Nephron progenitor cell (in vitro differentiated cells): ENCODE measurements around the gene SLC25A41.
"Not testable (repeated sequence)": the region's sequence is repeated elsewhere in the genome, so short reads cannot be mapped to it uniquely, and the experiment has no call there.

Experiments used
- DNase-seq: peaks from one replicate; pipeline ENCODE4 v3.0.0; 2021
- H3K27ac Mint-ChIP-seq: 2 replicates; pipeline ENCODE4 v1.8.0; 2021; ENCODE audit warnings: mild to moderate bottlenecking, moderate library complexity, mixed read lengths
- H3K27me3 Mint-ChIP-seq: 2 replicates; pipeline ENCODE4 v1.8.0; 2021; ENCODE audit warnings: mild to moderate bottlenecking, low read depth, mixed read lengths; ENCODE audit not compliant: poor library complexity
- H3K36me3 Mint-ChIP-seq: 2 replicates; pipeline ENCODE4 v1.8.0; 2021; ENCODE audit warnings: low read depth, mixed read lengths
- H3K4me1 Mint-ChIP-seq: 2 replicates; pipeline ENCODE4 v1.8.0; 2021; ENCODE audit warnings: mixed read lengths
- H3K4me3 Mint-ChIP-seq: 2 replicates; pipeline ENCODE4 v1.8.0; 2021; ENCODE audit warnings: mild to moderate bottlenecking, moderate library complexity, mixed read lengths
- H3K9me3 Mint-ChIP-seq: 2 replicates; pipeline ENCODE4 v1.8.0; 2021; ENCODE audit warnings: mild to moderate bottlenecking, moderate library complexity, mixed read lengths
- TF ChIP-seq, protein P1 (sequence below): fragments of 200-600 bp; sonication (generic); IDR thresholded peaks from 2 replicates; pipeline ENCODE4 v1.5.0; 2021; ENCODE audit warnings: antibody characterized with exemption

The SLC25A41 gene

DNA sequence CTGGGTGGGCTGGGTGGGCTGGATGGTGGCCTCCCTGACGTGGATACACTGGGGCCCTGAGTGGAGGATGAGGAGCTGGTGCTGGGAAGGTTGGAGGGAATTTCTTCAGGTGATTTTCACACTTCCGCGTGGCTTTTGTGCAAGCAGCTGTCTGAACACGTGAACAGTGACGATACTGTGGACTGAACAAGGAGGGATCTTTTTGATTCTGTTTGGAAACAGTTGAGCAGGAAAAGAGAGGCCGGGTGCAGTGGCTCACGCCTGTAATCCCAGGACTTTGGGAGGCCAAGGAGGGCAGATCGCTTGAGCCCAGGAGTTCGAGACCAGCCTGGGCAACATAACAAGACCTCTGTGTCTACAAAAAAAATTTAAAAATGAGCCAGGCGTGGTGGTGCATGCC lies 31.5 kb downstream of the SLC25A41 start:
- H3K36me3 Mint-ChIP-seq = no peaks in the 10 kb centered on the region
- H3K27ac Mint-ChIP-seq = peak overlapping the region; percentile 97
- no peaks in the 10 kb centered on the region for H3K9me3 Mint-ChIP-seq
- peaks cover 24% of the 10 kb centered on the region for H3K4me1 Mint-ChIP-seq
- no peak for DNase-seq
- H3K4me3 Mint-ChIP-seq = no peak overlapping the region
- TF ChIP-seq, protein P1, sequence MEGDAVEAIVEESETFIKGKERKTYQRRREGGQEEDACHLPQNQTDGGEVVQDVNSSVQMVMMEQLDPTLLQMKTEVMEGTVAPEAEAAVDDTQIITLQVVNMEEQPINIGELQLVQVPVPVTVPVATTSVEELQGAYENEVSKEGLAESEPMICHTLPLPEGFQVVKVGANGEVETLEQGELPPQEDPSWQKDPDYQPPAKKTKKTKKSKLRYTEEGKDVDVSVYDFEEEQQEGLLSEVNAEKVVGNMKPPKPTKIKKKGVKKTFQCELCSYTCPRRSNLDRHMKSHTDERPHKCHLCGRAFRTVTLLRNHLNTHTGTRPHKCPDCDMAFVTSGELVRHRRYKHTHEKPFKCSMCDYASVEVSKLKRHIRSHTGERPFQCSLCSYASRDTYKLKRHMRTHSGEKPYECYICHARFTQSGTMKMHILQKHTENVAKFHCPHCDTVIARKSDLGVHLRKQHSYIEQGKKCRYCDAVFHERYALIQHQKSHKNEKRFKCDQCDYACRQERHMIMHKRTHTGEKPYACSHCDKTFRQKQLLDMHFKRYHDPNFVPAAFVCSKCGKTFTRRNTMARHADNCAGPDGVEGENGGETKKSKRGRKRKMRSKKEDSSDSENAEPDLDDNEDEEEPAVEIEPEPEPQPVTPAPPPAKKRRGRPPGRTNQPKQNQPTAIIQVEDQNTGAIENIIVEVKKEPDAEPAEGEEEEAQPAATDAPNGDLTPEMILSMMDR = no peak
- H3K27me3 Mint-ChIP-seq = no peaks in the 10 kb centered on the region

DNA sequence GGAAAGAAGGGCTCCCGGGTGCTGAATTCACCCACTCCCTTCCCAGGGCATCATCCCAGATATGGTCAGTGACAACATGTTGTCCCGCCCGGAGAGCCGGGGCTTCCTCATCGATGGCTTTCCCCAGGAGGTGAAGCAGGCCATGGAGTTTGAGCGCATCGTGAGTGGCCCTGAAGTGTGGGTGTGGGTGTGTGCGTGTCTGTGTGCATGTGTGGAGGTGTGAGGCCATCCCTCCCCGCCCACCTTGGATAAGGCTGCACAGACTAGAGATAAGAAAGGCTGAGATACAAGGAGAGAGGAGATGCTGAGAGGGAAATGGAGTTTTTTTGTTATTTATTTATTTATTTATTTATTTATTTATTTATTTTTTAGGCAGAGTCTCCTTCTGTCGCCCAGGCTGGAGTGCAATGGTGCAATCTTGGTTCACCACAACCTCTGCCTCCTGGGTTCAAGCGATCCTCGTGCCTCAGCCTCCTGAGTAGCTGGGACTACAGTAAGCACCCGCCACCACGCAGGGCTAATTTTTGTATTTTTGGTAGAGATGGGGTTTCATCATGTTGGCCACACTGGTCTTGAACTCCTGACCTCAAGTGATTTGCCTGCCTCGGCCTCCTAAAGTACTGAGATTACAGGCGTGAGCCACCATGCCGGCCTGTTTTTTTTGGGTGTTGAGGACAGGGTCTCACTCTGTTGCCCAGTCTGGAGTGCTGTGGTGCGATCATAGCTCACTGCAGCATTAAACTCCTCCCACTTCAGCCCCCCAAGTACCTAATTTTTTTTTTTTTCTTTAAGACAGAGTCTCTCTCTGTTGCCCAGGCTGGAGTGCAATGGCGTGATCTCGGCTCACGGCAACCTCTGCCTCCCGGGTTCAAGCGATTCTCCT lies 33.3 kb downstream of the SLC25A41 start:
- H3K27me3 Mint-ChIP-seq, H3K4me3 Mint-ChIP-seq, H3K9me3 Mint-ChIP-seq, DNase-seq, H3K36me3 Mint-ChIP-seq: not testable (repeated sequence)
- Mint-ChIP-seq H3K4me1 (peaks cover 24% of the 10 kb centered on the region), H3K27ac (peak overlapping the region; percentile 61)

DNA sequence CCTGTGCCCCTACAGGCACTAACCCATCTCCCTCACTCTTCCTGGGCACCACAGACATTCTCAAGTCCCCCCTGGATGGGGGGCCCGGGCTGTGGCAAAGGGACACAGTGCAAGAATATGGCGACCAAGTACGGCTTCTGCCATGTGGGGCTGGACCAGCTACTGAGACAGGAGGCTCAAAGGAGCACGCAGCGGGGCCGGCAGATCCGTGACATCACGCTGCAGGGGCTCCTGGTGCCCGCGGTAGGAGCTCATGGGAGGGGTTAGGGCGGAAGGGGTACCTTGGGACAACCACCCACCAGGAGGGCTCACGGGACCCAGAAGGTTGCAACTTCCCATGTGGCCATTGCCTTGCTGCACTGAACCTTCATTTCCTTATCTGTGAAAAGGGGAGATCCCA lies 37.3 kb downstream of the SLC25A41 start:
- Mint-ChIP-seq H3K36me3 (peaks cover 4% of the 10 kb centered on the region), H3K27ac (no peak overlapping the region), H3K9me3 (no peaks in the 10 kb centered on the region), H3K4me1 (peaks cover 31% of the 10 kb centered on the region), H3K27me3 (no peaks in the 10 kb centered on the region), H3K4me3 (no peak overlapping the region)
- no peak for DNase-seq
- TF ChIP-seq, protein P1 = no peak

DNA sequence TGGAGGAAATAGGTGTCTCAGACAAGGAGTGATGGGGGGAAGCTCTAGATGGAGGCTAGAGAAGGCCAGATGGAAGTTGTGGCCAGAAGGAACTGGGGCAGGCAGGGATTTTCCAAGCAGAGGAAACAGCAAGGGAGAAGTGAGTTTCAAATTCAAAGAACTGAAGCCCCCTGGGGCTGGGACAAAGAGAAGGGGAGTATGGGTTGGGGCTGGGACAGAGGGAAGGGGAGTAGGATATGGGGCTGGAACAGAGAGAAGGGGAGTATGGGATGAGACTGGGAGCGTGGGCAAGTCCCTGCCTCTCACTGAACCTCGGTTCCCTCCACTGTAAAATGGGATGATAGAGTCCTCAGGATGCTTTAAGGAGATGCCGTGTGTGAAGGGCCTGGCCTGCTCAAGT lies 38.7 kb downstream of the SLC25A41 start:
- Mint-ChIP-seq H3K9me3 (no peaks in the 10 kb centered on the region), H3K4me1 (peaks cover 32% of the 10 kb centered on the region), H3K4me3 (peak overlapping the region; percentile 64), H3K27me3 (no peaks in the 10 kb centered on the region), H3K36me3 (peaks cover 13% of the 10 kb centered on the region), H3K27ac (peak overlapping the region; percentile 99)
- DNase-seq = no peak
- TF ChIP-seq, protein P1 = no peak

DNA sequence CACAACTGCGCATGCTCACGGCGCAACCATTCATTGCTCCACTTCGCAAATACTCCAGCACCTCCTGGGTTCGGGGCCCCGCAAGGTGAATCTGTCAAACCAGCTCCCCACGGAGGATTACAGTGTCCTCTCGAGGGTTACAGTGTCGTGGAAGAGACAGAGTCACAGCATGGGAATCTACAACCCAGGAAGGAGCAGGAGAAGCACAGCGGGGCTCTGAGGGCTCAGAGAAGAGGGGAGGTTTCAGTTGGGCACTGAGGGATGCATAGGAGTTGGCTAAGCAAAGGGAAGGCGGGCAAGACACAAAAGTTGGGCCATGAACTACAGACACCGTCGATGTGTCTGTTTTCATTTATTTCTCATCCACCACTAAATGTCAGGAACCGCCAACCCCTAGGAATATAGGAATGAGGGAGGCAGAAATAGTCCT lies 39.6 kb downstream of the SLC25A41 start:
- Mint-ChIP-seq H3K4me3 (peak overlapping the region; percentile 89), H3K27ac (peak overlapping the region; percentile 99), H3K9me3 (no peaks in the 10 kb centered on the region), H3K27me3 (no peaks in the 10 kb centered on the region), H3K4me1 (peaks cover 32% of the 10 kb centered on the region), H3K36me3 (peaks cover 19% of the 10 kb centered on the region)
- TF ChIP-seq, protein P1 = no peak
- DNase-seq = no peak

DNA sequence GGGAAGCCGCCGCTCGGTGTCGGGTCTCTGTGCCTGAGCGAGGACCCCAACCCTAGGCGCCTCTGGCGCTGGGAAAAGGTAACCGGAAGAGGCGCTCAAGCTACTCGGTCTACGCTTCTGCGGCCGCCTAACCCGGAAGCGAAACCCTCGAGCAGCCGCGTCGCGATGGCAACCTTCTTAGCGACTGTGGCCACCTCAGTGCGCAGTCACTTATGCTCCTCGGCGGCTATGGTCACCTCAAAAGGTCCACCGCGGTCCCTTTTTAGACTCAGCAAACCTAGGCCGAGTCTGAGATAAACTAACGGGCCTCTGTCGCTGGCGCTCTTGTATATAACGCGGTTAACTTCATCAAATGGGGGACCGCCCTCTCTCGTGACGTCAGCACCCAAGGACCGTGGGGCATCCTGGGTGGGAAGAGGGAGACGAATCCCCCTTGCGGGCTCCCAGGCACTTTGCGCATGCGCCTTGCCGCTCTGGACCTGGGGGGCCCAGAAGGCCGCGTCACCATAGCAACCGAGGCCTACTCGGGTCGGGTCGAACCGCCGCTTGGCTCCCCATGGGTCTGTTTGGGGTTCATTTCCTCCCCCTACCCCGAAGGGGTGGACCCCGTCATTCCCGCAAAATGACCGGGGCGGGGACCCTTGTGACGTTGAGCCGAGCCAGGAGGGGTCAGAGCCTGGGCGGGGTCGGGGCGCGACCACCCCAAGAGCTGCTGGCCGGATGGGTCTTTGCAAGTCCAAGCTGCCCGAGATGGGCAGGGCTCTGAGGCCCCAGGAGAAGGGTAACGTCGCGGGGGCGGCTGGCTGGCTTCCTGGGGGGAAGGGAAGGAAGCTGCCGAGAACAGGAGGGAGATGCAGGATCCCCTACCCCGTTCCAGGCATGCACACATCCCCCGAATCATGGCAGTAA lies 40.2 kb downstream of the SLC25A41 start, which contains the start of gene GTF2F1:
Gene GTF2F1 (minus strand): TSS at position 91 of the 909 bp plus-strand sequence. CDS start 169 bp downstream, outside the sequence.
- Mint-ChIP-seq H3K27me3 (no peaks in the 10 kb centered on the region), H3K27ac (peak within 1 kb of the TSS; percentile 99), H3K36me3 (peaks cover 21% of the 10 kb centered on the region), H3K4me1 (peaks cover 32% of the 10 kb centered on the region), H3K9me3 (no peaks in the 10 kb centered on the region), H3K4me3 (peak within 1 kb of the TSS; percentile 89)
- TF ChIP-seq, protein P1 = no peak
- DNase-seq = peak; percentile 95
